ENCODE measurements around the gene TMOD1.

TMOD1 gene

DNA sequence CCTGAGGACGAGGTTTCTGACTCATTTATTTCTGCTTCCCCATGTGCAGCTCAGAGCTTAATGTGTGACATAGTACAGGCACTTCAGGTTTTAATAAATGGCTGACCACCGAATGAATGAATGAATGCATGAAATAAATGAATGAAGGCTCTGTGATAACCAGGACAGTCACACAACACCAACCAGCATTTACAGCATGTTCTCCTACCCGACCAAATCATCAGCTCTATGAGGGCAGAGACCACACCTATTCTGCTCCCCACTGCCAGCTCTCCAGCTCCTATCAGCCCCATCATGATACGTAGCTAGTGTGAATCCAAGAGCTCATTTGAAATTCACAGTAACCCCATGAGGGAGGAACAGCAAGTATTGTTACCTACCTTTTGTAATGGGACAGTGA, 4.8 kb downstream of the TMOD1 start:
- no peak overlapping the region for H3K27ac ChIP-seq
- TF ChIP-seq ZFX (IDR thresholded peaks at IDR 0.05; ENCODE audit: borderline replicate concordance): no peak
- TF ChIP-seq, protein P1, sequence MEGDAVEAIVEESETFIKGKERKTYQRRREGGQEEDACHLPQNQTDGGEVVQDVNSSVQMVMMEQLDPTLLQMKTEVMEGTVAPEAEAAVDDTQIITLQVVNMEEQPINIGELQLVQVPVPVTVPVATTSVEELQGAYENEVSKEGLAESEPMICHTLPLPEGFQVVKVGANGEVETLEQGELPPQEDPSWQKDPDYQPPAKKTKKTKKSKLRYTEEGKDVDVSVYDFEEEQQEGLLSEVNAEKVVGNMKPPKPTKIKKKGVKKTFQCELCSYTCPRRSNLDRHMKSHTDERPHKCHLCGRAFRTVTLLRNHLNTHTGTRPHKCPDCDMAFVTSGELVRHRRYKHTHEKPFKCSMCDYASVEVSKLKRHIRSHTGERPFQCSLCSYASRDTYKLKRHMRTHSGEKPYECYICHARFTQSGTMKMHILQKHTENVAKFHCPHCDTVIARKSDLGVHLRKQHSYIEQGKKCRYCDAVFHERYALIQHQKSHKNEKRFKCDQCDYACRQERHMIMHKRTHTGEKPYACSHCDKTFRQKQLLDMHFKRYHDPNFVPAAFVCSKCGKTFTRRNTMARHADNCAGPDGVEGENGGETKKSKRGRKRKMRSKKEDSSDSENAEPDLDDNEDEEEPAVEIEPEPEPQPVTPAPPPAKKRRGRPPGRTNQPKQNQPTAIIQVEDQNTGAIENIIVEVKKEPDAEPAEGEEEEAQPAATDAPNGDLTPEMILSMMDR (IDR thresholded peaks at IDR 0.05): no peak

DNA sequence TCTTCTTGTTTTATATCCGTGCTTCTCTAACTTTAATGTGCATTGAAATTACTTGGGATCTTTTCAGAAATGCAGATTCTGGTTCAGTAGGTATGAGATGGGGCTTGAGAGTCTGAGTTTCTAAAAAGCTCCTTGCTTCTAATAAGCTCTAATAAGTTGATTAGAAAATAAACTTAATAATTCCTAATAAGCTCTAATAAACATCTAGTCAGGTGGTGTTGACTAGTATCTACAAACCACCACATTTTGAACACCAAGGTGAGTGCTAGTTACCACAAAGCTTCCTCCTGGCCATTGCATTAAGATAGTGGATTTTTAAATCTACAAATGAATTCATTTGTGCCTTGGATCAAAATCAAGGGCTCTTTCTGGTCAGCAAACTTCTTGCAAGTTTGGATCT, 5.3 kb downstream of the TMOD1 start:
- TF ChIP-seq, protein P1 (IDR thresholded peaks at IDR 0.05): no peak
- no peak for TF ChIP-seq ZFX (IDR thresholded peaks at IDR 0.05; ENCODE audit: borderline replicate concordance)
- H3K27ac ChIP-seq: no peak overlapping the region

DNA sequence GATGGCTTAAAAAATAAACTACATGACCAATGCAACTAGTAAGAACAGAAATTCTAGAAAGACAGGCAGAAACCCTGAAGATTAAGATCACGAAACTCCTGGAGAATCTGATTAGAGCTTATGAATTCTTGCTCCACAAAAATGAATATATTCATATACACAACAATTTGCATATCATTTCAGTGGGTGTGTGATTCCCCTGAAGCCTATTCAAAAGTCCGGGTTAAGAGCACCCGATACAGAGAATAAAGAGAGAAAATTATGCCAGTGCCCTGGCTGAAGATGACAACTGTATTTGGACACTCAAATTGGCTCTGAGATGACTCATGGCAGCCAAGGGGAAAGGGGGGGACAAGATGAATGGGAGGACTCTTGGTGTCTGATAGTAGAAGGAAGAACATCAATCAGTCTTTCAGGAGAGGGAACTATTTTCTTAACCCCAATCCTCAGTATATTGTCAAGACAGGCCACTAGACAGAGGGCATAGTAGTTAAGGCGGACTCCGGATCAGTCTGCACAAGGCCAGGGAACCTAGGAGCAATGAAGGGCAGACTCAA, 6.0 kb downstream of the TMOD1 start:
- no peak overlapping the region for H3K27ac ChIP-seq
- TF ChIP-seq ZFX (IDR thresholded peaks at IDR 0.05; ENCODE audit: borderline replicate concordance): no peak
- TF ChIP-seq, protein P1 (IDR thresholded peaks at IDR 0.05): no peak

DNA sequence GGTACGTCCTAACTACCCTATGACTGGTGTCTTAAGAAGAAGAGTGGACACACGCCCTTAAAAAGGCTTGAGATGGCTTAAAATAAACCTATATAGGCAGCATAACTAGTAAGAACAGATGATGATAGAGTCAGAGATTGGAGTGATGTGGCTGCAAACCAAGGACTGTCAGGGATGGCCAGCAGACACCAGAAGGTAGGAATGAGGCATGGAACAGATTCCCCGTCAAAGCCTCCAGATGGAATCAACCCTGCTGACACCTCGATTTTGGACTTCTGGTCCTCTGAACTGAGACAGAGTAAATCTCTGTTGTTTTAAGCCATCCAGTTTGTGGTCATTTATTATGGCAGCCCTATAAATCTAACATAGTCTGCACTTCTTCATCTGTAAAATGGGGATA, 7.4 kb downstream of the TMOD1 start:
- TF ChIP-seq, protein P1 (IDR thresholded peaks at IDR 0.05): no peak
- TF ChIP-seq ZFX (IDR thresholded peaks at IDR 0.05; ENCODE audit: borderline replicate concordance): no peak
- no peak overlapping the region for H3K27ac ChIP-seq

DNA sequence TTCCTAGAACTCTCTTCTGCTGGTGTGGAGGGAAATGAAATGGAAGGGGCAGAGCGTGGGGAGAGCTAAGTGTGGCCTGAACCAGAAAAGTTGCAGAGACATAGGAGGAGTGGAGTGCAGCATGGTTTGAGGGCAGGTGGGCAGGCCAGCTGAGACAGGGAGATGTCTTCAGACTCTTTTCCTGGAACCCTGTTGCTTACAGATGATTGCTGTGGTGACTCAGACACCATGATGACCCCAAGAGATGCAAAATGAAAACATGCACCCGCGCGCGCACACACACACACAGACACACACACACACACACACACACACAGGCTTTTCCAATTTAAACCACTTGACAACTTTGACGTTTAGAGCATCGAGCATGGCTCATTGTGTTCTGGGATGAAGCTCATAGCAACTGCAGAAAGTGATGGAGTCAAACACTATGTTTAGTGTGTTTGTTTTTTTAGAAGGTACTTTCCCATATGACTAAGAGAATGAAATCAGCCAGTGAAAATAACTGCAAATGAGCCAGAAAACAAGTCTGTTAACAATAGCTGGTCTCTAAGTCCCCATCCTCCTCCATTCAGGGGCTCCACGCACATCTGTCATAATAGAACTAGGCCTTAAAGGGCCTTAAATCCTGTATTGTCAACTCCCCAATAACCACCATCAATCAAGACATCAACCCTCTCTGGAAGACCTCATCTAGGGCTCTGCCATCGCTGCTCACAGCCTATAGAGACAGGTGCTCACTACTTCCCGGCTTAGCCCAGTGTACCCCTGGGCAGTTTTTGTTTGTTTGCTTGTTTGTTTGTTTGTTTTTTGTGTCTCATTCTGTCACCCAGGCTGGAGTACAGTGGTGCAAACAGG, 9.6 kb downstream of the TMOD1 start:
- no peak overlapping the region for H3K27ac ChIP-seq
- no peak for TF ChIP-seq ZFX (IDR thresholded peaks at IDR 0.05; ENCODE audit: borderline replicate concordance)
- TF ChIP-seq, protein P1 (IDR thresholded peaks at IDR 0.05): no peak

DNA sequence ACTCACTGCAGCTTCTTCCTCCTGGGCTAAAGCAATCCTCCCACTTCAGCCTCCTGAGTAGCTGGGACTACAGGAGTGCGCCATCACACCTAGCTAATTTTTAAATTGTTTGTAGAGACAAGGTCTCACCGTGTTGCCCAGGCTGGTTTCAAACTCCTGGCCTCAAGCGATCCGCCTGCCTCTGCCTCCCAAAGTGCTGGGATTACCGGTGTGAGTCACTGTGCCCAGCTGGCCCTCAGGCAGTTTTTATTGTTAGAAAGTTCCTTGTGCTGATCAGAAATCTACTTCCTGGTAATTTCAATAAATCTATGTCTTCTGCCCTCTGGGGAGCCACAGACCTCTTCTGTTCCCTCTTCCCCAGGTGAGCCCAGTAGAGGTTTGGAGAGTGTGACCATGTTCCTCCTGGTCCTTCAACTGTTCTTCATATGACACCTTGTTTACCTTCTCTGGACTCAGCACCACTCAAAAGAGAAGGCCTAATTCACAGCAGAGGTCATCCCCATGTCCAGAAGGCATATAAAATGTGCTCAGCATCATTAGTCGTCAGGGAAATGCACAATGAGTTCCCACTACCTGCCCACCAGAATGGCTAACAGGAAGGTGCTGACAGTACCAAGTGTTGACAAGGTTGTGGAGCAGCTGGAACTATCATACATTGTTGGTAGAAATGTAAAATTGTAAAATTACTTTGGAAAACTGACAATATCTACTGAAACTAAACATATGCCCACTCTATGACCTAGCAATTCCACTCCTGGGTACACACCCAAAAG, 10.4 kb downstream of the TMOD1 start:
- TF ChIP-seq, protein P1 (IDR thresholded peaks at IDR 0.05): no peak
- no peak for TF ChIP-seq ZFX (IDR thresholded peaks at IDR 0.05; ENCODE audit: borderline replicate concordance)
- H3K27ac ChIP-seq: no peak overlapping the region

Data from 22Rv1 (cell line).